Activated B cell treated with CpG ODN at 0.5 μM for 24 hours (primary cell): ENCODE data around the gene KAZALD1. TPM values are rescaled to one million over a fixed set of nuclear protein-coding genes. Genes with fewer than 3 reads are reported as not detected.

ENCODE experiments used
- ATAC-seq: fragments of 200-7000 bp; cut with Tn5 transposase; one replicate; pipeline ENCODE4 v1.10.0; 2021; ENCODE audit warnings: low read depth, mild to moderate bottlenecking, moderate library complexity
- CTCF ChIA-PET: fragments of 350-600 bp; sonication (Branson Sonifier 250); formaldehyde crosslinking; loops from one replicate; lab custom pipeline; 2021; ENCODE audit warnings: antibody characterized with exemption; lab: Charles Lee
- POLR2A ChIA-PET: fragments of 350-600 bp; sonication (Branson Sonifier 250); formaldehyde crosslinking; loops from one replicate; lab custom pipeline; 2021; ENCODE audit warnings: antibody characterized with exemption; lab: Charles Lee
- DNase-seq: peaks from one replicate; pipeline ENCODE4 v3.0.0; 2022
- H3K27ac Mint-ChIP-seq: one replicate; pipeline ENCODE4 v1.8.0; 2020; ENCODE audit warnings: mixed read lengths
- H3K27me3 Mint-ChIP-seq: one replicate; pipeline ENCODE4 v1.8.0; 2021; ENCODE audit warnings: mixed read lengths
- H3K36me3 Mint-ChIP-seq: one replicate; pipeline ENCODE4 v1.8.0; 2021; ENCODE audit warnings: low read depth, mixed read lengths
- H3K4me1 Mint-ChIP-seq: one replicate; pipeline ENCODE4 v1.8.0; 2021; ENCODE audit warnings: mixed read lengths
- H3K4me3 Mint-ChIP-seq: one replicate; pipeline ENCODE4 v1.8.0; 2020; ENCODE audit warnings: mild to moderate bottlenecking, mixed read lengths
- H3K9me3 Mint-ChIP-seq: one replicate; pipeline ENCODE4 v1.8.0; 2020; ENCODE audit warnings: mixed read lengths
- CTCF ChIP-seq: fragments of 200-600 bp; IDR thresholded peaks from one replicate; pipeline ENCODE4 v1.8.0; 2022; ENCODE audit warnings: antibody characterized with exemption, mild to moderate bottlenecking
- intact Hi-C: fragments of 100-400 bp; cut with micrococcal nuclease; formaldehyde crosslinking; loops from one replicate; pipeline ENCODE4 v1.15.1; 2024
- total RNA-seq: library from RNA; stranded (reverse); gene quantifications from 2 replicates; pipeline ENCODE4 v1.2.3, GENCODE V29; 2022

Gene KAZALD1
- total RNA-seq, 1 donor from 2014 or later, result 0.58 TPM

DNA sequence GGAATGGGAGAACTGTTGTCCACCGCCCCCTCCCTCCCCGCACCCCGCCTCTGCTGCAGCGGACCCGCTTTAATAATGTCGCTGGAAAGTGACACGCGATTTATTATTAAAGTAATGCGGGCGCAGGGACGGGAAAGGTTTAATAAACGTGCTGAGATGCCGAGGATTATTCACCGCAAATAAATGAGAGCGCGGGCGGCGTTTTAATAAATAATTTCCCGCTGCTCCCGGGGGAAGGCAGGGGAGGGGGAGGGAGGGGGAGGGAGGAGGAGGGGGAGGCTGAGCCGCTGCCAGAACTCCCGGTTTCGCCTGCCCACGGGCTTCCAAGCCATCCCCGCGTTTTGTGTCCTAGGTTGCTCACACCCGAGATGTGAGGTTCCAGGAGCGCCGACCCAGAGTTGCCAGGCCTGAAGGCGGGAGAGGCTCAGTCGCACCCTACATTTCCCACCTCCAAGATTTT lies 5.1 kb downstream of the KAZALD1 start:
- no peak for DNase-seq
- H3K4me1 Mint-ChIP-seq, result peaks cover 51% of the 10 kb centered on the region
- peaks cover 8% of the 10 kb centered on the region for H3K27me3 Mint-ChIP-seq
- peak overlapping the region; percentile 92 for H3K4me3 Mint-ChIP-seq
- H3K9me3 Mint-ChIP-seq, result no peaks in the 10 kb centered on the region
- ChIA-PET CTCF (interaction anchor here (0.9 to 6.0 kb wide), 7 partner anchors 10 to 35 kb away, joined by 3 to 53 read pairs (median 4); partner anchors contain the start of genes PDZD7 and SFXN3), POLR2A (interaction anchor here (1.2 to 2.1 kb wide), 3 partner anchors 16 to 69 kb away, joined by 3 to 14 read pairs (median 5); no protein-coding TSS in a partner anchor)
- no peak for ATAC-seq
- no peak for TF ChIP-seq CTCF
- no peaks in the 10 kb centered on the region for H3K36me3 Mint-ChIP-seq
- H3K27ac Mint-ChIP-seq, result no peak overlapping the region
- intact Hi-C loops, result loop anchor here (1.0 to 10.0 kb wide), 4 partner anchors 17 to 1578 kb away; partner anchors contain the start of gene TRIM8

GRCh38 chr10:101067356-101068083 lies 5.7 kb downstream of the KAZALD1 start:
- ChIA-PET POLR2A (interaction anchor here (1.7 to 2.1 kb wide), 2 partner anchors 25 to 69 kb away, joined by 5 to 14 read pairs; no protein-coding TSS in a partner anchor), CTCF (interaction anchor here (0.9 to 6.0 kb wide), 6 partner anchors 12 to 30 kb away, joined by 3 to 53 read pairs (median 4); no protein-coding TSS in a partner anchor)
- H3K4me1 Mint-ChIP-seq, result peaks cover 51% of the 10 kb centered on the region
- no peak overlapping the region for H3K27ac Mint-ChIP-seq
- no peaks in the 10 kb centered on the region for H3K9me3 Mint-ChIP-seq
- H3K4me3 Mint-ChIP-seq, result peak overlapping the region; percentile 92
- ATAC-seq, result peak; percentile 64
- peak; percentile 63 for DNase-seq
- peaks cover 8% of the 10 kb centered on the region for H3K27me3 Mint-ChIP-seq
- intact Hi-C loops, result loop anchor here (1.0 to 10.0 kb wide), 6 partner anchors 7 to 1577 kb away; partner anchors contain the start of gene TRIM8
- no peaks in the 10 kb centered on the region for H3K36me3 Mint-ChIP-seq
- peak; percentile 76 for TF ChIP-seq CTCF

- no peak for TF ChIP-seq CTCF
- Mint-ChIP-seq H3K27ac (no peak overlapping the region), H3K9me3 (no peaks in the 10 kb centered on the region), H3K4me3 (no peak overlapping the region), H3K4me1 (peaks cover 48% of the 10 kb centered on the region), H3K27me3 (peaks cover 13% of the 10 kb centered on the region), H3K36me3 (no peaks in the 10 kb centered on the region)
- ChIA-PET POLR2A (interaction anchor here (0.9 to 2.0 kb wide), 3 partner anchors 8 to 29 kb away, joined by 3 to 6 read pairs (median 4); partner anchors contain the start of gene KAZALD1), CTCF (interaction anchor here (1.8 to 6.0 kb wide), 3 partner anchors 10 to 72 kb away, joined by 14 to 51 read pairs (median 17); no protein-coding TSS in a partner anchor)
- ATAC-seq (no peak), DNase-seq (no peak)
- intact Hi-C loops, result loop anchor here (5.0 to 10.0 kb wide), 3 partner anchors 53 to 1575 kb away; partner anchors contain the start of gene TRIM8
Observed at GRCh38 chr10:101069441-101069840, 7.7 kb downstream of the KAZALD1 start.

DNA sequence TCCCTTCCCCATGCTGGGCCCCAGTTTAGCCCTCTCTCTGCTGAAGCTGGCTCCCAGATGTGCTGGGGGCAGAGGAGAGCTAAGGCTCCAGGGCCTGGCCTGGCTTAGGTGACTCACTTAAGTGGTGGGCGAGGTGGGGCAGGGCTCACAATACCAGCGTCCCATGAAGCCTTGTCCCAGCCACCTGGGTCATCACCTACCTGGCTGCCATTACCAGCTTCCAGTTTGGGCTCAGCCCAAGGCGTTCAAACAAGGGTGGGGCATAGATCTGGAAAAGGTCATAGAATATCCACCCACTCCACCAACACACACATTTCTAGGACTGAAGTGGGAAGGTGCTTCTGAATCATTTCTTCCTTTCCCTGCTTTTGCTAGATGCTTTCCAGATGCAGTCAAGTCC lies 8.3 kb downstream of the KAZALD1 start:
- TF ChIP-seq CTCF, result no peak
- H3K36me3 Mint-ChIP-seq, result no peaks in the 10 kb centered on the region
- peaks cover 9% of the 10 kb centered on the region for H3K27me3 Mint-ChIP-seq
- CTCF ChIA-PET, result interaction anchor here (1.7 to 6.0 kb wide), 5 partner anchors 10 to 72 kb away, joined by 6 to 51 read pairs (median 8); no protein-coding TSS in a partner anchor
- DNase-seq, result no peak
- no peaks in the 10 kb centered on the region for H3K9me3 Mint-ChIP-seq
- H3K4me3 Mint-ChIP-seq, result no peak overlapping the region
- POLR2A ChIA-PET, result interaction anchor here (0.5 to 2.0 kb wide), 2 partner anchors 9 to 167 kb away, joined by 3 to 6 read pairs; partner anchors contain the start of gene KAZALD1
- no peak for ATAC-seq
- peak overlapping the region; percentile 46 for H3K27ac Mint-ChIP-seq
- peaks cover 48% of the 10 kb centered on the region for H3K4me1 Mint-ChIP-seq
- intact Hi-C loops, result no loop called here
